ENCODE results near the gene RYR3.

DNA sequence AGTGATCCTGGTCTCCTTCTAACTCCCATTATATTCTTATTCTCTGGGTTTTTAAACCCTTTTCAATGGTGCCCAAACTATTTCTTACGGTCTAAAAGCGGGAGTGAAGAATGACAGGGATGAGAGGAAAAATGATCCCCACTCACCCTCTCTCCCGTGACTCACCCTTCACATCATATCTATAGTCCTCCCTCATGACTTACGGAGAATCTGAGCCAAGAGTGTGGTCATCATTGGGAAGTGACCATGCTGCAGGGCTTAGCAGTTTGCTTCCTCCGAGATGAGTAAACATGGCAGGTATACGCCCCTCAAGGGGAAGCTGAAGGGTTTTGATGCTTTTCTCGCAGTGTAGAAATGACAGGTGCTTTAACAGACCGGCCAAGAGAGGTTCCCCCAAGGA lies 274.0 kb downstream of the RYR3 start:
- no peak for TF ChIP-seq ARNTL (CRISPR knock-in tag; IDR thresholded peaks at IDR 0.05; ENCODE audit: borderline replicate concordance, low read depth)
- TF ChIP-seq, protein P1, sequence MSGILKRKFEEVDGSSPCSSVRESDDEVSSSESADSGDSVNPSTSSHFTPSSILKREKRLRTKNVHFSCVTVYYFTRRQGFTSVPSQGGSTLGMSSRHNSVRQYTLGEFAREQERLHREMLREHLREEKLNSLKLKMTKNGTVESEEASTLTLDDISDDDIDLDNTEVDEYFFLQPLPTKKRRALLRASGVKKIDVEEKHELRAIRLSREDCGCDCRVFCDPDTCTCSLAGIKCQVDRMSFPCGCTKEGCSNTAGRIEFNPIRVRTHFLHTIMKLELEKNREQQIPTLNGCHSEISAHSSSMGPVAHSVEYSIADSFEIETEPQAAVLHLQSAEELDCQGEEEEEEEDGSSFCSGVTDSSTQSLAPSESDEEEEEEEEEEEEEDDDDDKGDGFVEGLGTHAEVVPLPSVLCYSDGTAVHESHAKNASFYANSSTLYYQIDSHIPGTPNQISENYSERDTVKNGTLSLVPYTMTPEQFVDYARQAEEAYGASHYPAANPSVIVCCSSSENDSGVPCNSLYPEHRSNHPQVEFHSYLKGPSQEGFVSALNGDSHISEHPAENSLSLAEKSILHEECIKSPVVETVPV (CRISPR knock-in tag; IDR thresholded peaks at IDR 0.05), result no peak
- no peak for TF ChIP-seq ISL1 (CRISPR knock-in tag; IDR thresholded peaks at IDR 0.05)
- TF ChIP-seq RARB (CRISPR knock-in tag; IDR thresholded peaks at IDR 0.05), result no peak
- TF ChIP-seq, protein P2, sequence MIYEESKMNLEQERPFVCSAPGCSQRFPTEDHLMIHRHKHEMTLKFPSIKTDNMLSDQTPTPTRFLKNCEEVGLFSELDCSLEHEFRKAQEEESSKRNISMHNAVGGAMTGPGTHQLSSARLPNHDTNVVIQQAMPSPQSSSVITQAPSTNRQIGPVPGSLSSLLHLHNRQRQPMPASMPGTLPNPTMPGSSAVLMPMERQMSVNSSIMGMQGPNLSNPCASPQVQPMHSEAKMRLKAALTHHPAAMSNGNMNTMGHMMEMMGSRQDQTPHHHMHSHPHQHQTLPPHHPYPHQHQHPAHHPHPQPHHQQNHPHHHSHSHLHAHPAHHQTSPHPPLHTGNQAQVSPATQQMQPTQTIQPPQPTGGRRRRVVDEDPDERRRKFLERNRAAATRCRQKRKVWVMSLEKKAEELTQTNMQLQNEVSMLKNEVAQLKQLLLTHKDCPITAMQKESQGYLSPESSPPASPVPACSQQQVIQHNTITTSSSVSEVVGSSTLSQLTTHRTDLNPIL (CRISPR knock-in tag; IDR thresholded peaks at IDR 0.05; ENCODE audit: low read depth), result no peak
- TF ChIP-seq, protein P3, sequence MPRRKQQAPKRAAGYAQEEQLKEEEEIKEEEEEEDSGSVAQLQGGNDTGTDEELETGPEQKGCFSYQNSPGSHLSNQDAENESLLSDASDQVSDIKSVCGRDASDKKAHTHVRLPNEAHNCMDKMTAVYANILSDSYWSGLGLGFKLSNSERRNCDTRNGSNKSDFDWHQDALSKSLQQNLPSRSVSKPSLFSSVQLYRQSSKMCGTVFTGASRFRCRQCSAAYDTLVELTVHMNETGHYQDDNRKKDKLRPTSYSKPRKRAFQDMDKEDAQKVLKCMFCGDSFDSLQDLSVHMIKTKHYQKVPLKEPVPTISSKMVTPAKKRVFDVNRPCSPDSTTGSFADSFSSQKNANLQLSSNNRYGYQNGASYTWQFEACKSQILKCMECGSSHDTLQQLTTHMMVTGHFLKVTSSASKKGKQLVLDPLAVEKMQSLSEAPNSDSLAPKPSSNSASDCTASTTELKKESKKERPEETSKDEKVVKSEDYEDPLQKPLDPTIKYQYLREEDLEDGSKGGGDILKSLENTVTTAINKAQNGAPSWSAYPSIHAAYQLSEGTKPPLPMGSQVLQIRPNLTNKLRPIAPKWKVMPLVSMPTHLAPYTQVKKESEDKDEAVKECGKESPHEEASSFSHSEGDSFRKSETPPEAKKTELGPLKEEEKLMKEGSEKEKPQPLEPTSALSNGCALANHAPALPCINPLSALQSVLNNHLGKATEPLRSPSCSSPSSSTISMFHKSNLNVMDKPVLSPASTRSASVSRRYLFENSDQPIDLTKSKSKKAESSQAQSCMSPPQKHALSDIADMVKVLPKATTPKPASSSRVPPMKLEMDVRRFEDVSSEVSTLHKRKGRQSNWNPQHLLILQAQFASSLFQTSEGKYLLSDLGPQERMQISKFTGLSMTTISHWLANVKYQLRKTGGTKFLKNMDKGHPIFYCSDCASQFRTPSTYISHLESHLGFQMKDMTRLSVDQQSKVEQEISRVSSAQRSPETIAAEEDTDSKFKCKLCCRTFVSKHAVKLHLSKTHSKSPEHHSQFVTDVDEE (CRISPR knock-in tag; IDR thresholded peaks at IDR 0.05), result no peak
- no peak for TF ChIP-seq ESRRG (CRISPR knock-in tag; IDR thresholded peaks at IDR 0.05)
- TF ChIP-seq, protein P4, sequence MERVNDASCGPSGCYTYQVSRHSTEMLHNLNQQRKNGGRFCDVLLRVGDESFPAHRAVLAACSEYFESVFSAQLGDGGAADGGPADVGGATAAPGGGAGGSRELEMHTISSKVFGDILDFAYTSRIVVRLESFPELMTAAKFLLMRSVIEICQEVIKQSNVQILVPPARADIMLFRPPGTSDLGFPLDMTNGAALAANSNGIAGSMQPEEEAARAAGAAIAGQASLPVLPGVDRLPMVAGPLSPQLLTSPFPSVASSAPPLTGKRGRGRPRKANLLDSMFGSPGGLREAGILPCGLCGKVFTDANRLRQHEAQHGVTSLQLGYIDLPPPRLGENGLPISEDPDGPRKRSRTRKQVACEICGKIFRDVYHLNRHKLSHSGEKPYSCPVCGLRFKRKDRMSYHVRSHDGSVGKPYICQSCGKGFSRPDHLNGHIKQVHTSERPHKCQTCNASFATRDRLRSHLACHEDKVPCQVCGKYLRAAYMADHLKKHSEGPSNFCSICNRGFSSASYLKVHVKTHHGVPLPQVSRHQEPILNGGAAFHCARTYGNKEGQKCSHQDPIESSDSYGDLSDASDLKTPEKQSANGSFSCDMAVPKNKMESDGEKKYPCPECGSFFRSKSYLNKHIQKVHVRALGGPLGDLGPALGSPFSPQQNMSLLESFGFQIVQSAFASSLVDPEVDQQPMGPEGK (CRISPR knock-in tag; IDR thresholded peaks at IDR 0.05; ENCODE audit: borderline replicate concordance), result no peak
- no peak for TF ChIP-seq CSDC2 (CRISPR knock-in tag; IDR thresholded peaks at IDR 0.05)
- no peak for TF ChIP-seq PPARA (CRISPR knock-in tag; IDR thresholded peaks at IDR 0.05; ENCODE audit: borderline replicate concordance)
- peak; percentile 18; the same call in 1 of the 2 replicates for TF ChIP-seq ZFP3 (CRISPR knock-in tag; IDR thresholded peaks at IDR 0.05)
- TF ChIP-seq ZNF8 (CRISPR knock-in tag; IDR thresholded peaks at IDR 0.05), result no peak
- TF ChIP-seq ZNF565 (CRISPR knock-in tag; conservative IDR thresholded peaks at IDR 0.05; ENCODE audit: low read depth), result no peak
